K562 (cell line): ENCODE data around the gene MYO15B. TPM values are rescaled to one million over a fixed set of nuclear protein-coding genes. Genes with fewer than 3 reads are reported as not detected.

Experiments used
- CHCHD3 ChIP-seq: fragments of 250-450 bp; sonication (Bioruptor Pico); IDR thresholded peaks from 2 replicates; pipeline ENCODE4 v2.1.2; 2022; ENCODE audit warnings: mild to moderate bottlenecking
- KLF10 ChIP-seq: fragments of 250-450 bp; sonication (Bioruptor Pico); IDR thresholded peaks from 2 replicates; pipeline ENCODE4 v1.6.1; 2021; ENCODE audit warnings: matching md5 sums
- ZNF174 ChIP-seq: fragments of 250-450 bp; sonication (Bioruptor Pico); IDR thresholded peaks from 2 replicates; pipeline ENCODE4 v1.4.0; 2020; ENCODE audit warnings: mild to moderate bottlenecking
- ZNF764 ChIP-seq: fragments of 250-450 bp; sonication (Bioruptor Pico); IDR thresholded peaks from 2 replicates; pipeline ENCODE4 v1.4.0; 2020; ENCODE audit warnings: low read depth, mild to moderate bottlenecking, moderate library complexity
- polyA plus RNA-seq, 8 experiments: library from polyadenylated mRNA; depleted of rRNA in 4 of 8; stranded (reverse) in 5 of 8; unstranded in 3 of 8; fragments of >200 nt; fragmentation: Nextera tagmentation in 2 of 8; fragmentation: Illumina TruSeq in 1 of 8; extraction: Ambion mirVana in 2 of 8; extraction: Trizol in 1 of 8; gene quantifications; 2 replicates each; pipeline versions ENCODE4 v1.2.1 to v1.2.3, GENCODE V29; 2011 to 2014; ENCODE audit warnings: inconsistent platforms in 1 of 8, missing spikeins in 1 of 8
- total RNA-seq, 7 experiments: library from RNA; depleted of rRNA in 6 of 7; stranded (reverse); fragments of >200 nt in 6 of 7; fragmentation: Illumina TruSeq in 2 of 7; extraction: Trizol in 2 of 7; gene quantifications; 2 replicates each; pipeline versions ENCODE4 v1.2.1 to v1.2.3, GENCODE V29; 2011 to 2021; ENCODE audit warnings: low replicate concordance in 1 of 7
- TF ChIP-seq, protein P1 (sequence below): sonication (generic); formaldehyde crosslinking; IDR thresholded peaks from 2 replicates; pipeline ENCODE4 v1.8.0; 2023; ENCODE audit warnings: mild to moderate bottlenecking, missing genetic modification reagents
- TF ChIP-seq, protein P2 (sequence below), 2 experiments: fragments of 450-650 bp; IDR thresholded peaks; 2 replicates each; pipeline ENCODE4 v1.6.1; 2018; ENCODE audit warnings: mild to moderate bottlenecking in 2 of 2, low read depth in 1 of 2; ENCODE audit not compliant: partially characterized antibody in 2 of 2
- TF ChIP-seq, protein P3 (sequence below): IDR thresholded peaks from 2 replicates; pipeline ENCODE4 v1.6.1; 2011; ENCODE audit not compliant: insufficient read length; ENCODE audit errors: extremely low read depth
- TF ChIP-seq, protein P4 (sequence below), 3 experiments: IDR thresholded peaks in 2 of 3; conservative IDR thresholded peaks in 1 of 3; 2 replicates each; pipeline ENCODE4 v1.5.1; 2011 to 2012; ENCODE audit warnings: low read length in 3 of 3, mild to moderate bottlenecking in 3 of 3, control low read depth in 2 of 3, improper control_type of control experiment in 1 of 3, inconsistent platforms in 1 of 3, low read depth in 1 of 3, mixed read lengths in 1 of 3, moderate library complexity in 1 of 3; ENCODE audit not compliant: insufficient read depth in 2 of 3
- TF ChIP-seq, protein P5 (sequence below): fragments of 250-450 bp; sonication (Bioruptor Pico); IDR thresholded peaks from 2 replicates; pipeline ENCODE4 v1.4.0; 2020; ENCODE audit warnings: mild to moderate bottlenecking, moderate library complexity
- TF ChIP-seq, protein P6 (sequence below): fragments of 250-450 bp; sonication (Bioruptor Pico); IDR thresholded peaks from 2 replicates; pipeline ENCODE4 v1.4.0; 2020; ENCODE audit warnings: mild to moderate bottlenecking

MYO15B gene
- total and polyA plus RNA-seq, 9 of the 15 experiments (the other 6 are each of a cell fraction or from before 2014, with no cell fraction given), result 0.05 to 3.1 (median 0.83) TPM; not detected in 2

DNA sequence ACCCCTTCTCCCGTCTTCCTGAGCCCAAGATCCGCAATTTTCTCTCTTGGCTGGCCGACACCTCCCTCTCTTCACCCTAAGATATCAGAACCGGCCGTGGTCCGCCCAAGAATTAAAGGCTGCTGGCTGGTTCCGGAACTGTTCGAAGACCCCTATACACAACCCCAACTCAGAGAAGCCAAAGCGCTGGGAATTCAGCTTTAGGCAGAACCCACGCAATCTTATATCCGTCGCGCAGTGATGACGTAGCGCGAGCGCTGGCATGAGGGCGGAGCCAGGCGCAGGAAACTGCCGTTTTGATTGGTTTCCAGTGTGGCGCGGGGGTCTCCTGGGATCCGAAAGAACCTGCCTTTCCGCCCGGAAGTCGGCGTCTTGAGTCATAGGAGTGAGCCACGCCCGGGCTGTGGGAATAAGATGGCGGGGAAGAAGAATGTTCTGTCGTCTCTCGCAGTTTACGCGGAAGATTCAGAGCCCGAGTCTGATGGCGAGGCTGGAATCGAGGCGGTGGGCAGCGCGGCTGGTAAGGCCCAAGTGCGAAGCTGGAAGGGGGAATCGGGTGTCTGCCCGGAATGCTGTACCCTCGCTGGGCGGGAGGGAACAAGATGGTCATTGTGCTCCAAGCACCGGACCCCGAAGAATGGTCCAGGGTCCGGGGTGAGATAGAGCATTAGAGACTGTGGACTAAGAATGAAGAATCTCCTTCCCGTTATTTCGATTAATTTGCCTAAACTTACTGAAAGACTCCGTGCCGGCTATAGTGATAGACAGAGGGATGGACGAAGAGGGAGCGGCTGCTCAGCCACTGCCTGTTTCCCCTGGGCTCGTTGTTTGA is 79.6 kb downstream of the MYO15B start, which contains the start of the genes RECQL5 and SAP30BP (continued):
- TF ChIP-seq, protein P1, sequence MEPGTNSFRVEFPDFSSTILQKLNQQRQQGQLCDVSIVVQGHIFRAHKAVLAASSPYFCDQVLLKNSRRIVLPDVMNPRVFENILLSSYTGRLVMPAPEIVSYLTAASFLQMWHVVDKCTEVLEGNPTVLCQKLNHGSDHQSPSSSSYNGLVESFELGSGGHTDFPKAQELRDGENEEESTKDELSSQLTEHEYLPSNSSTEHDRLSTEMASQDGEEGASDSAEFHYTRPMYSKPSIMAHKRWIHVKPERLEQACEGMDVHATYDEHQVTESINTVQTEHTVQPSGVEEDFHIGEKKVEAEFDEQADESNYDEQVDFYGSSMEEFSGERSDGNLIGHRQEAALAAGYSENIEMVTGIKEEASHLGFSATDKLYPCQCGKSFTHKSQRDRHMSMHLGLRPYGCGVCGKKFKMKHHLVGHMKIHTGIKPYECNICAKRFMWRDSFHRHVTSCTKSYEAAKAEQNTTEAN, result no peak
- TF ChIP-seq ZNF764 (CRISPR knock-in tag) (no peak), ZNF174 (CRISPR knock-in tag) (no peak), CHCHD3 (CRISPR knock-in tag) (no peak), KLF10 (CRISPR knock-in tag) (no peak)
- TF ChIP-seq, protein P2, sequence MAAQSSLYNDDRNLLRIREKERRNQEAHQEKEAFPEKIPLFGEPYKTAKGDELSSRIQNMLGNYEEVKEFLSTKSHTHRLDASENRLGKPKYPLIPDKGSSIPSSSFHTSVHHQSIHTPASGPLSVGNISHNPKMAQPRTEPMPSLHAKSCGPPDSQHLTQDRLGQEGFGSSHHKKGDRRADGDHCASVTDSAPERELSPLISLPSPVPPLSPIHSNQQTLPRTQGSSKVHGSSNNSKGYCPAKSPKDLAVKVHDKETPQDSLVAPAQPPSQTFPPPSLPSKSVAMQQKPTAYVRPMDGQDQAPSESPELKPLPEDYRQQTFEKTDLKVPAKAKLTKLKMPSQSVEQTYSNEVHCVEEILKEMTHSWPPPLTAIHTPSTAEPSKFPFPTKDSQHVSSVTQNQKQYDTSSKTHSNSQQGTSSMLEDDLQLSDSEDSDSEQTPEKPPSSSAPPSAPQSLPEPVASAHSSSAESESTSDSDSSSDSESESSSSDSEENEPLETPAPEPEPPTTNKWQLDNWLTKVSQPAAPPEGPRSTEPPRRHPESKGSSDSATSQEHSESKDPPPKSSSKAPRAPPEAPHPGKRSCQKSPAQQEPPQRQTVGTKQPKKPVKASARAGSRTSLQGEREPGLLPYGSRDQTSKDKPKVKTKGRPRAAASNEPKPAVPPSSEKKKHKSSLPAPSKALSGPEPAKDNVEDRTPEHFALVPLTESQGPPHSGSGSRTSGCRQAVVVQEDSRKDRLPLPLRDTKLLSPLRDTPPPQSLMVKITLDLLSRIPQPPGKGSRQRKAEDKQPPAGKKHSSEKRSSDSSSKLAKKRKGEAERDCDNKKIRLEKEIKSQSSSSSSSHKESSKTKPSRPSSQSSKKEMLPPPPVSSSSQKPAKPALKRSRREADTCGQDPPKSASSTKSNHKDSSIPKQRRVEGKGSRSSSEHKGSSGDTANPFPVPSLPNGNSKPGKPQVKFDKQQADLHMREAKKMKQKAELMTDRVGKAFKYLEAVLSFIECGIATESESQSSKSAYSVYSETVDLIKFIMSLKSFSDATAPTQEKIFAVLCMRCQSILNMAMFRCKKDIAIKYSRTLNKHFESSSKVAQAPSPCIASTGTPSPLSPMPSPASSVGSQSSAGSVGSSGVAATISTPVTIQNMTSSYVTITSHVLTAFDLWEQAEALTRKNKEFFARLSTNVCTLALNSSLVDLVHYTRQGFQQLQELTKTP (IDR thresholded peaks at IDR 0.05; ENCODE audit: low read depth in 1 of 2, partially characterized antibody in 2 of 2), result no peak
- TF ChIP-seq, protein P3, sequence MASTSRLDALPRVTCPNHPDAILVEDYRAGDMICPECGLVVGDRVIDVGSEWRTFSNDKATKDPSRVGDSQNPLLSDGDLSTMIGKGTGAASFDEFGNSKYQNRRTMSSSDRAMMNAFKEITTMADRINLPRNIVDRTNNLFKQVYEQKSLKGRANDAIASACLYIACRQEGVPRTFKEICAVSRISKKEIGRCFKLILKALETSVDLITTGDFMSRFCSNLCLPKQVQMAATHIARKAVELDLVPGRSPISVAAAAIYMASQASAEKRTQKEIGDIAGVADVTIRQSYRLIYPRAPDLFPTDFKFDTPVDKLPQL, result no peak
- TF ChIP-seq, protein P4, sequence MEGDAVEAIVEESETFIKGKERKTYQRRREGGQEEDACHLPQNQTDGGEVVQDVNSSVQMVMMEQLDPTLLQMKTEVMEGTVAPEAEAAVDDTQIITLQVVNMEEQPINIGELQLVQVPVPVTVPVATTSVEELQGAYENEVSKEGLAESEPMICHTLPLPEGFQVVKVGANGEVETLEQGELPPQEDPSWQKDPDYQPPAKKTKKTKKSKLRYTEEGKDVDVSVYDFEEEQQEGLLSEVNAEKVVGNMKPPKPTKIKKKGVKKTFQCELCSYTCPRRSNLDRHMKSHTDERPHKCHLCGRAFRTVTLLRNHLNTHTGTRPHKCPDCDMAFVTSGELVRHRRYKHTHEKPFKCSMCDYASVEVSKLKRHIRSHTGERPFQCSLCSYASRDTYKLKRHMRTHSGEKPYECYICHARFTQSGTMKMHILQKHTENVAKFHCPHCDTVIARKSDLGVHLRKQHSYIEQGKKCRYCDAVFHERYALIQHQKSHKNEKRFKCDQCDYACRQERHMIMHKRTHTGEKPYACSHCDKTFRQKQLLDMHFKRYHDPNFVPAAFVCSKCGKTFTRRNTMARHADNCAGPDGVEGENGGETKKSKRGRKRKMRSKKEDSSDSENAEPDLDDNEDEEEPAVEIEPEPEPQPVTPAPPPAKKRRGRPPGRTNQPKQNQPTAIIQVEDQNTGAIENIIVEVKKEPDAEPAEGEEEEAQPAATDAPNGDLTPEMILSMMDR (IDR thresholded peaks at IDR 0.05 in 2 of 3, conservative IDR thresholded peaks at IDR 0.05 in 1 of 3; ENCODE audit: insufficient read depth in 2 of 3, low read depth in 1 of 3, low read length in 3 of 3), result no peak
- TF ChIP-seq, protein P5, sequence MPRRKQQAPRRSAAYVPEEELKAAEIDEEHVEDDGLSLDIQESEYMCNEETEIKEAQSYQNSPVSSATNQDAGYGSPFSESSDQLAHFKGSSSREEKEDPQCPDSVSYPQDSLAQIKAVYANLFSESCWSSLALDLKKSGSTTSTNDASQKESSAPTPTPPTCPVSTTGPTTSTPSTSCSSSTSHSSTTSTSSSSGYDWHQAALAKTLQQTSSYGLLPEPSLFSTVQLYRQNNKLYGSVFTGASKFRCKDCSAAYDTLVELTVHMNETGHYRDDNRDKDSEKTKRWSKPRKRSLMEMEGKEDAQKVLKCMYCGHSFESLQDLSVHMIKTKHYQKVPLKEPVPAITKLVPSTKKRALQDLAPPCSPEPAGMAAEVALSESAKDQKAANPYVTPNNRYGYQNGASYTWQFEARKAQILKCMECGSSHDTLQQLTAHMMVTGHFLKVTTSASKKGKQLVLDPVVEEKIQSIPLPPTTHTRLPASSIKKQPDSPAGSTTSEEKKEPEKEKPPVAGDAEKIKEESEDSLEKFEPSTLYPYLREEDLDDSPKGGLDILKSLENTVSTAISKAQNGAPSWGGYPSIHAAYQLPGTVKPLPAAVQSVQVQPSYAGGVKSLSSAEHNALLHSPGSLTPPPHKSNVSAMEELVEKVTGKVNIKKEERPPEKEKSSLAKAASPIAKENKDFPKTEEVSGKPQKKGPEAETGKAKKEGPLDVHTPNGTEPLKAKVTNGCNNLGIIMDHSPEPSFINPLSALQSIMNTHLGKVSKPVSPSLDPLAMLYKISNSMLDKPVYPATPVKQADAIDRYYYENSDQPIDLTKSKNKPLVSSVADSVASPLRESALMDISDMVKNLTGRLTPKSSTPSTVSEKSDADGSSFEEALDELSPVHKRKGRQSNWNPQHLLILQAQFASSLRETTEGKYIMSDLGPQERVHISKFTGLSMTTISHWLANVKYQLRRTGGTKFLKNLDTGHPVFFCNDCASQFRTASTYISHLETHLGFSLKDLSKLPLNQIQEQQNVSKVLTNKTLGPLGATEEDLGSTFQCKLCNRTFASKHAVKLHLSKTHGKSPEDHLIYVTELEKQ (CRISPR knock-in tag), result no peak
- TF ChIP-seq, protein P6, sequence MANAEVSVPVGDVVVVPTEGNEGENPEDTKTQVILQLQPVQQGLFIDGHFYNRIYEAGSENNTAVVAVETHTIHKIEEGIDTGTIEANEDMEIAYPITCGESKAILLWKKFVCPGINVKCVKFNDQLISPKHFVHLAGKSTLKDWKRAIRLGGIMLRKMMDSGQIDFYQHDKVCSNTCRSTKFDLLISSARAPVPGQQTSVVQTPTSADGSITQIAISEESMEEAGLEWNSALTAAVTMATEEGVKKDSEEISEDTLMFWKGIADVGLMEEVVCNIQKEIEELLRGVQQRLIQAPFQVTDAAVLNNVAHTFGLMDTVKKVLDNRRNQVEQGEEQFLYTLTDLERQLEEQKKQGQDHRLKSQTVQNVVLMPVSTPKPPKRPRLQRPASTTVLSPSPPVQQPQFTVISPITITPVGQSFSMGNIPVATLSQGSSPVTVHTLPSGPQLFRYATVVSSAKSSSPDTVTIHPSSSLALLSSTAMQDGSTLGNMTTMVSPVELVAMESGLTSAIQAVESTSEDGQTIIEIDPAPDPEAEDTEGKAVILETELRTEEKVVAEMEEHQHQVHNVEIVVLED (CRISPR knock-in tag), result peak; percentile 84
